WTC11 (cell line): ENCODE results near the gene ANXA5. TPM values are rescaled to one million over a fixed set of nuclear protein-coding genes. Genes with fewer than 3 reads are reported as not detected.
A peak's percentile ranks its signal among the peaks of the same experiment; 100 is the strongest.

Experiments used
- ATAC-seq: fragments of 200-7000 bp; cut with Tn5 transposase; 2 replicates; pipeline ENCODE4 v1.10.0; 2021; ENCODE audit warnings: mild to moderate bottlenecking, moderate library complexity
- CTCF ChIA-PET: fragments of 300-600 bp; sonication (Branson Sonifier 250); formaldehyde crosslinking; loops from one replicate; lab custom pipeline; 2021; ENCODE audit warnings: antibody characterized with exemption; lab: Charles Lee
- POLR2A ChIA-PET: fragments of 350-600 bp; sonication (Branson Sonifier 250); formaldehyde crosslinking; loops from one replicate; lab custom pipeline; 2021; ENCODE audit warnings: antibody characterized with exemption; lab: Charles Lee
- DNase-seq: peaks from one replicate; pipeline ENCODE4 v3.0.0; 2021; ENCODE audit warnings: low spot score
- H3K27ac Mint-ChIP-seq: 2 replicates; pipeline ENCODE4 v1.8.0; 2021; ENCODE audit warnings: mixed read lengths
- H3K27me3 Mint-ChIP-seq: 2 replicates; pipeline ENCODE4 v1.8.0; 2021; ENCODE audit warnings: low read depth, mild to moderate bottlenecking, moderate library complexity, mixed read lengths
- H3K36me3 Mint-ChIP-seq: 2 replicates; pipeline ENCODE4 v1.8.0; 2021; ENCODE audit warnings: mixed read lengths
- H3K4me1 Mint-ChIP-seq: 2 replicates; pipeline ENCODE4 v1.8.0; 2022; ENCODE audit warnings: mixed read lengths
- H3K4me3 Mint-ChIP-seq: 2 replicates; pipeline ENCODE4 v1.8.0; 2021; ENCODE audit warnings: mild to moderate bottlenecking, moderate library complexity, mixed read lengths
- H3K9me3 Mint-ChIP-seq: 2 replicates; pipeline ENCODE4 v1.8.0; 2021; ENCODE audit warnings: mixed read lengths
- FOXK1 ChIP-seq: sonication (generic); formaldehyde crosslinking; IDR thresholded peaks from 2 replicates; pipeline ENCODE4 v1.8.0; 2022; ENCODE audit warnings: mild to moderate bottlenecking, moderate library complexity, missing genetic modification reagents
- NFE2L1 ChIP-seq: sonication (generic); formaldehyde crosslinking; IDR thresholded peaks from 2 replicates; pipeline ENCODE4 v1.8.1; 2023; ENCODE audit warnings: missing genetic modification reagents
- SOX15 ChIP-seq: fragments of 250-450 bp; sonication (Bioruptor Pico); IDR thresholded peaks from 2 replicates; pipeline ENCODE4 v1.9.0; 2021; ENCODE audit warnings: mild to moderate bottlenecking
- ZNF317 ChIP-seq: sonication (generic); formaldehyde crosslinking; IDR thresholded peaks from 2 replicates; pipeline ENCODE4 v1.8.1; 2023; ENCODE audit warnings: low read depth, mild to moderate bottlenecking, moderate library complexity, missing genetic modification reagents, borderline replicate concordance
- ZNF396 ChIP-seq: fragments of 250-450 bp; sonication (Bioruptor Pico); IDR thresholded peaks from 2 replicates; pipeline ENCODE4 v1.8.0; 2021; ENCODE audit warnings: mild to moderate bottlenecking, moderate library complexity, borderline replicate concordance
- total RNA-seq: library from RNA; stranded (reverse); gene quantifications from 3 replicates; pipeline ENCODE4 v1.2.3, GENCODE V29; 2021
- TF ChIP-seq, protein P1 (sequence below): sonication (generic); formaldehyde crosslinking; IDR thresholded peaks from 2 replicates; pipeline ENCODE4 v1.8.0; 2022; ENCODE audit warnings: missing genetic modification reagents
- TF ChIP-seq, protein P2 (sequence below): fragments of 250-450 bp; sonication (Bioruptor Pico); conservative IDR thresholded peaks from 2 replicates; pipeline ENCODE4 v1.9.0; 2021; ENCODE audit warnings: mild to moderate bottlenecking
- TF ChIP-seq, protein P3 (sequence below): fragments of 200-600 bp; IDR thresholded peaks from 2 replicates; pipeline ENCODE4 v1.8.0; 2022; ENCODE audit warnings: antibody characterized with exemption
- TF ChIP-seq, protein P4 (sequence below): fragments of 250-450 bp; sonication (Bioruptor Pico); IDR thresholded peaks from 2 replicates; pipeline ENCODE4 v1.9.0; 2021; ENCODE audit warnings: mild to moderate bottlenecking
- TF ChIP-seq, protein P5 (sequence below): sonication (generic); formaldehyde crosslinking; IDR thresholded peaks from 2 replicates; pipeline ENCODE4 v1.8.1; 2023; ENCODE audit warnings: mild to moderate bottlenecking, missing genetic modification reagents, moderate library complexity
- TF ChIP-seq, protein P6 (sequence below): sonication (generic); formaldehyde crosslinking; IDR thresholded peaks from 2 replicates; pipeline ENCODE4 v1.8.1; 2022; ENCODE audit warnings: mild to moderate bottlenecking, missing genetic modification reagents, moderate library complexity, borderline replicate concordance
- TF ChIP-seq, protein P7 (sequence below): sonication (generic); formaldehyde crosslinking; IDR thresholded peaks from 2 replicates; pipeline ENCODE4 v1.8.1; 2023; ENCODE audit warnings: mild to moderate bottlenecking, missing genetic modification reagents
- TF ChIP-seq, protein P8 (sequence below): fragments of 250-450 bp; sonication (Bioruptor Pico); IDR thresholded peaks from 2 replicates; pipeline ENCODE4 v1.9.0; 2021; ENCODE audit warnings: moderate library complexity, mild to moderate bottlenecking, inconsistent platforms, borderline replicate concordance

Gene ANXA5
- total RNA-seq, 1 experiment from 2014 or later = 186 TPM

GRCh38 chr4:121701263-121701662, 4.5 kb upstream of the ANXA5 start:
- no peak for DNase-seq
- ChIA-PET CTCF (no interaction called here), POLR2A (no interaction called here)
- Mint-ChIP-seq H3K4me1 (peaks cover 20% of the 10 kb centered on the region), H3K27ac (no peak overlapping the region), H3K4me3 (no peak overlapping the region), H3K27me3 (peaks cover 9% of the 10 kb centered on the region; the same call in 1 of the 2 replicates), H3K36me3 (peaks cover 3% of the 10 kb centered on the region; the same call in 1 of the 2 replicates), H3K9me3 (peaks cover 11% of the 10 kb centered on the region)
- ATAC-seq = no peak
- TF ChIP-seq, protein P1, sequence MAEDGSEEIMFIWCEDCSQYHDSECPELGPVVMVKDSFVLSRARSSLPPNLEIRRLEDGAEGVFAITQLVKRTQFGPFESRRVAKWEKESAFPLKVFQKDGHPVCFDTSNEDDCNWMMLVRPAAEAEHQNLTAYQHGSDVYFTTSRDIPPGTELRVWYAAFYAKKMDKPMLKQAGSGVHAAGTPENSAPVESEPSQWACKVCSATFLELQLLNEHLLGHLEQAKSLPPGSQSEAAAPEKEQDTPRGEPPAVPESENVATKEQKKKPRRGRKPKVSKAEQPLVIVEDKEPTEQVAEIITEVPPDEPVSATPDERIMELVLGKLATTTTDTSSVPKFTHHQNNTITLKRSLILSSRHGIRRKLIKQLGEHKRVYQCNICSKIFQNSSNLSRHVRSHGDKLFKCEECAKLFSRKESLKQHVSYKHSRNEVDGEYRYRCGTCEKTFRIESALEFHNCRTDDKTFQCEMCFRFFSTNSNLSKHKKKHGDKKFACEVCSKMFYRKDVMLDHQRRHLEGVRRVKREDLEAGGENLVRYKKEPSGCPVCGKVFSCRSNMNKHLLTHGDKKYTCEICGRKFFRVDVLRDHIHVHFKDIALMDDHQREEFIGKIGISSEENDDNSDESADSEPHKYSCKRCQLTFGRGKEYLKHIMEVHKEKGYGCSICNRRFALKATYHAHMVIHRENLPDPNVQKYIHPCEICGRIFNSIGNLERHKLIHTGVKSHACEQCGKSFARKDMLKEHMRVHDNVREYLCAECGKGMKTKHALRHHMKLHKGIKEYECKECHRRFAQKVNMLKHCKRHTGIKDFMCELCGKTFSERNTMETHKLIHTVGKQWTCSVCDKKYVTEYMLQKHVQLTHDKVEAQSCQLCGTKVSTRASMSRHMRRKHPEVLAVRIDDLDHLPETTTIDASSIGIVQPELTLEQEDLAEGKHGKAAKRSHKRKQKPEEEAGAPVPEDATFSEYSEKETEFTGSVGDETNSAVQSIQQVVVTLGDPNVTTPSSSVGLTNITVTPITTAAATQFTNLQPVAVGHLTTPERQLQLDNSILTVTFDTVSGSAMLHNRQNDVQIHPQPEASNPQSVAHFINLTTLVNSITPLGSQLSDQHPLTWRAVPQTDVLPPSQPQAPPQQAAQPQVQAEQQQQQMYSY = no peak
- TF ChIP-seq, protein P2, sequence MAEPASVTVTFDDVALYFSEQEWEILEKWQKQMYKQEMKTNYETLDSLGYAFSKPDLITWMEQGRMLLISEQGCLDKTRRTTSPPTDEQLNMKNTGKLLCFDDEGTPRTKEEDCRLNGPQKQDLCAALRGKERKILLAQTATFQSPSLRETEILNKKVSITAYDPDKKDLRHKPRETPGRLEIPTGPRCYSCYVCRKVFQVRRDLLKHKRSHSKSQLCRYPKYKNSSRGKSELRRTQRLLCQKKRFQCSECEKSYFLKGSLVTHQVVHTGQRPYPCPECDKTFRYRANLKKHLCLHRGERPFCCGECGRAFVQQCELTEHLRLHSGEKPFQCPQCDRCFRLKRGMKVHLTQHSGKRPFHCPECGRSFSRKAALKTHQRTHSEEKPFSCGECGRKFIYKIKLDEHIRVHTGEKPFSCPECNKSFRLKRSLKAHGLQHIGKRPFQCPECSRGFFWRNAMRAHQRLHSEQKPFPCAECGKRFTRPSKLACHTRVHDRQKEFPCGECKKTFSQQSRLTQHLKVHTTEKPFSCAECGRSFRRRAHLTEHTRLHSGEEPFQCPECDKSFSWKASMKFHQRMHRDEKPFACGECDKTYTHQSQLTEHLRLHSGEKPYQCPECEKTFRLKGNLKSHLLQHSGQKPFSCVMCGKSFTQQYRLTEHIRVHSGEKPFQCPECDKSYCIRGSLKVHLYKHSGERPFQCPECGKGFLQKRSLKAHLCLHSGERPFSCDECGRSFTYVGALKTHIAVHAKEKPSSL (CRISPR knock-in tag) = no peak

DNA sequence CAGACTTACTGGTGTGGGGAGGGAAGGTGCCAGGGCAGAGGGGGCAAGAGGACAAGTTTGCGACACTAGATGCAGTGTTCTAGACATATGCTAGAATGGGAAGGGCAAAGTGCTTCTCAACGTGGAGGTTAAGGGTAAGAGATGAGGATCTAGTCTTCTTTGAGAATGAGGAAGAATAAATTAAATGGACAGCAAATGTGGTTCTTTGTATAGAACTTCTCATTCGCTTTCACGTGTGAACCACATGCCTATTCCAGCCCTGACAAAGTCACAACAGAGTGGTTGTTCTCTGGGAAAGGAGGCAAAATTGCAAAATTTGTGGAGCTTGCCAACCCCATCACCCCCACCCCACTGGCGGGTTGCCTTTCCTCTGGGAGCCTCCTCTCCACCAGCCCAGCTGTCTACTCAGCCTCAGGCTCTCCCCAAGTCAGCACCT, 1.5 kb upstream of the ANXA5 start:
- Mint-ChIP-seq H3K4me3 (peak overlapping the region; percentile 81; the same call in 1 of the 2 replicates), H3K36me3 (peaks cover 3% of the 10 kb centered on the region; the same call in 1 of the 2 replicates), H3K27ac (no peak overlapping the region), H3K27me3 (peaks cover 9% of the 10 kb centered on the region; the same call in 1 of the 2 replicates), H3K4me1 (peaks cover 21% of the 10 kb centered on the region), H3K9me3 (peaks cover 11% of the 10 kb centered on the region)
- POLR2A ChIA-PET = no interaction called here
- TF ChIP-seq FOXK1 (CRISPR knock-in tag) = no peak
- TF ChIP-seq, protein P2 (CRISPR knock-in tag) = no peak
- TF ChIP-seq, protein P3, sequence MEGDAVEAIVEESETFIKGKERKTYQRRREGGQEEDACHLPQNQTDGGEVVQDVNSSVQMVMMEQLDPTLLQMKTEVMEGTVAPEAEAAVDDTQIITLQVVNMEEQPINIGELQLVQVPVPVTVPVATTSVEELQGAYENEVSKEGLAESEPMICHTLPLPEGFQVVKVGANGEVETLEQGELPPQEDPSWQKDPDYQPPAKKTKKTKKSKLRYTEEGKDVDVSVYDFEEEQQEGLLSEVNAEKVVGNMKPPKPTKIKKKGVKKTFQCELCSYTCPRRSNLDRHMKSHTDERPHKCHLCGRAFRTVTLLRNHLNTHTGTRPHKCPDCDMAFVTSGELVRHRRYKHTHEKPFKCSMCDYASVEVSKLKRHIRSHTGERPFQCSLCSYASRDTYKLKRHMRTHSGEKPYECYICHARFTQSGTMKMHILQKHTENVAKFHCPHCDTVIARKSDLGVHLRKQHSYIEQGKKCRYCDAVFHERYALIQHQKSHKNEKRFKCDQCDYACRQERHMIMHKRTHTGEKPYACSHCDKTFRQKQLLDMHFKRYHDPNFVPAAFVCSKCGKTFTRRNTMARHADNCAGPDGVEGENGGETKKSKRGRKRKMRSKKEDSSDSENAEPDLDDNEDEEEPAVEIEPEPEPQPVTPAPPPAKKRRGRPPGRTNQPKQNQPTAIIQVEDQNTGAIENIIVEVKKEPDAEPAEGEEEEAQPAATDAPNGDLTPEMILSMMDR = no peak
- TF ChIP-seq, protein P4, sequence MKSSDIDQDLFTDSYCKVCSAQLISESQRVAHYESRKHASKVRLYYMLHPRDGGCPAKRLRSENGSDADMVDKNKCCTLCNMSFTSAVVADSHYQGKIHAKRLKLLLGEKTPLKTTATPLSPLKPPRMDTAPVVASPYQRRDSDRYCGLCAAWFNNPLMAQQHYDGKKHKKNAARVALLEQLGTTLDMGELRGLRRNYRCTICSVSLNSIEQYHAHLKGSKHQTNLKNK (CRISPR knock-in tag) = no peak
- CTCF ChIA-PET = no interaction called here
- DNase-seq (no peak), ATAC-seq (no peak)

GRCh38 chr4:121697564-121697963, 784 bp upstream of the ANXA5 start:
- no peak for ATAC-seq
- Mint-ChIP-seq H3K27me3 (peaks cover 9% of the 10 kb centered on the region; the same call in 1 of the 2 replicates), H3K4me1 (peaks cover 23% of the 10 kb centered on the region), H3K27ac (no peak overlapping the region), H3K36me3 (peaks cover 4% of the 10 kb centered on the region; the same call in 1 of the 2 replicates), H3K4me3 (peak overlapping the region; percentile 81), H3K9me3 (peaks cover 10% of the 10 kb centered on the region)
- POLR2A ChIA-PET = interaction anchor here (1.5 to 2.0 kb wide), 2 partner anchors 14 to 173 kb away, joined by 4 to 9 read pairs; partner anchors contain the start of gene BBS7
- CTCF ChIA-PET = interaction anchor here (1.0 to 2.4 kb wide), 5 partner anchors 14 to 68 kb away, joined by 3 to 19 read pairs (median 3); partner anchors contain the start of gene SMIM43
- no peak for DNase-seq
- TF ChIP-seq, protein P4 (CRISPR knock-in tag) = no peak
- TF ChIP-seq, protein P5, sequence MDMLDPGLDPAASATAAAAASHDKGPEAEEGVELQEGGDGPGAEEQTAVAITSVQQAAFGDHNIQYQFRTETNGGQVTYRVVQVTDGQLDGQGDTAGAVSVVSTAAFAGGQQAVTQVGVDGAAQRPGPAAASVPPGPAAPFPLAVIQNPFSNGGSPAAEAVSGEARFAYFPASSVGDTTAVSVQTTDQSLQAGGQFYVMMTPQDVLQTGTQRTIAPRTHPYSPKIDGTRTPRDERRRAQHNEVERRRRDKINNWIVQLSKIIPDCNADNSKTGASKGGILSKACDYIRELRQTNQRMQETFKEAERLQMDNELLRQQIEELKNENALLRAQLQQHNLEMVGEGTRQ (CRISPR knock-in tag) = no peak
- TF ChIP-seq SOX15 = no peak
- no peak for TF ChIP-seq ZNF317 (CRISPR knock-in tag)
- TF ChIP-seq NFE2L1 (CRISPR knock-in tag) = no peak
- TF ChIP-seq, protein P6, sequence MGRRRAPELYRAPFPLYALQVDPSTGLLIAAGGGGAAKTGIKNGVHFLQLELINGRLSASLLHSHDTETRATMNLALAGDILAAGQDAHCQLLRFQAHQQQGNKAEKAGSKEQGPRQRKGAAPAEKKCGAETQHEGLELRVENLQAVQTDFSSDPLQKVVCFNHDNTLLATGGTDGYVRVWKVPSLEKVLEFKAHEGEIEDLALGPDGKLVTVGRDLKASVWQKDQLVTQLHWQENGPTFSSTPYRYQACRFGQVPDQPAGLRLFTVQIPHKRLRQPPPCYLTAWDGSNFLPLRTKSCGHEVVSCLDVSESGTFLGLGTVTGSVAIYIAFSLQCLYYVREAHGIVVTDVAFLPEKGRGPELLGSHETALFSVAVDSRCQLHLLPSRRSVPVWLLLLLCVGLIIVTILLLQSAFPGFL = no peak
- TF ChIP-seq, protein P7, sequence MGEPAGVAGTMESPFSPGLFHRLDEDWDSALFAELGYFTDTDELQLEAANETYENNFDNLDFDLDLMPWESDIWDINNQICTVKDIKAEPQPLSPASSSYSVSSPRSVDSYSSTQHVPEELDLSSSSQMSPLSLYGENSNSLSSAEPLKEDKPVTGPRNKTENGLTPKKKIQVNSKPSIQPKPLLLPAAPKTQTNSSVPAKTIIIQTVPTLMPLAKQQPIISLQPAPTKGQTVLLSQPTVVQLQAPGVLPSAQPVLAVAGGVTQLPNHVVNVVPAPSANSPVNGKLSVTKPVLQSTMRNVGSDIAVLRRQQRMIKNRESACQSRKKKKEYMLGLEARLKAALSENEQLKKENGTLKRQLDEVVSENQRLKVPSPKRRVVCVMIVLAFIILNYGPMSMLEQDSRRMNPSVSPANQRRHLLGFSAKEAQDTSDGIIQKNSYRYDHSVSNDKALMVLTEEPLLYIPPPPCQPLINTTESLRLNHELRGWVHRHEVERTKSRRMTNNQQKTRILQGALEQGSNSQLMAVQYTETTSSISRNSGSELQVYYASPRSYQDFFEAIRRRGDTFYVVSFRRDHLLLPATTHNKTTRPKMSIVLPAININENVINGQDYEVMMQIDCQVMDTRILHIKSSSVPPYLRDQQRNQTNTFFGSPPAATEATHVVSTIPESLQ (CRISPR knock-in tag) = no peak
- TF ChIP-seq, protein P8, sequence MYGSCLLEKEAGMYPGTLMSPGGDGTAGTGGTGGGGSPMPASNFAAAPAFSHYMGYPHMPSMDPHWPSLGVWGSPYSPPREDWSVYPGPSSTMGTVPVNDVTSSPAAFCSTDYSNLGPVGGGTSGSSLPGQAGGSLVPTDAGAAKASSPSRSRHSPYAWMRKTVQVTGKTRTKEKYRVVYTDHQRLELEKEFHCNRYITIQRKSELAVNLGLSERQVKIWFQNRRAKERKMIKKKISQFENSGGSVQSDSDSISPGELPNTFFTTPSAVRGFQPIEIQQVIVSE (CRISPR knock-in tag) = no peak
- no peak for TF ChIP-seq ZNF396
